ENCODE data around the gene RPS25.
"Not testable (repeated sequence)": the region's sequence is repeated elsewhere in the genome, so short reads cannot be mapped to it uniquely, and the experiment has no call there.

Gene RPS25

GRCh38 chr11:119018074-119018938, at the start of gene RPS25, which contains the start of gene TRAPPC4:
Gene RPS25, minus strand, starts transcription at chr11:119018343. Its CDS starts 59 bp downstream, at chr11:119018284.
Gene TRAPPC4, plus strand, starts transcription at chr11:119018766. Its CDS starts 30 bp downstream, at chr11:119018796.
- Histone ChIP-seq H3K27me3 (ENCODE audit: control insufficient read depth, insufficient read depth, low read length) (no peaks in the 10 kb centered on the region), H3K4me3 (ENCODE audit: low read length) (peak within 1 kb of the TSS; percentile 92), H3K36me3 (ENCODE audit: control insufficient read depth, insufficient read depth, low read length) (peaks cover 14% of the 10 kb centered on the region), H3K4me1 (ENCODE audit: control insufficient read depth, insufficient read depth, low read length) (peaks cover 35% of the 10 kb centered on the region), H3K9me3 (ENCODE audit: control insufficient read depth, low read length) (no peaks in the 10 kb centered on the region), H3K9ac (ENCODE audit: low read length) (peak within 1 kb of the TSS; percentile 97)

DNA sequence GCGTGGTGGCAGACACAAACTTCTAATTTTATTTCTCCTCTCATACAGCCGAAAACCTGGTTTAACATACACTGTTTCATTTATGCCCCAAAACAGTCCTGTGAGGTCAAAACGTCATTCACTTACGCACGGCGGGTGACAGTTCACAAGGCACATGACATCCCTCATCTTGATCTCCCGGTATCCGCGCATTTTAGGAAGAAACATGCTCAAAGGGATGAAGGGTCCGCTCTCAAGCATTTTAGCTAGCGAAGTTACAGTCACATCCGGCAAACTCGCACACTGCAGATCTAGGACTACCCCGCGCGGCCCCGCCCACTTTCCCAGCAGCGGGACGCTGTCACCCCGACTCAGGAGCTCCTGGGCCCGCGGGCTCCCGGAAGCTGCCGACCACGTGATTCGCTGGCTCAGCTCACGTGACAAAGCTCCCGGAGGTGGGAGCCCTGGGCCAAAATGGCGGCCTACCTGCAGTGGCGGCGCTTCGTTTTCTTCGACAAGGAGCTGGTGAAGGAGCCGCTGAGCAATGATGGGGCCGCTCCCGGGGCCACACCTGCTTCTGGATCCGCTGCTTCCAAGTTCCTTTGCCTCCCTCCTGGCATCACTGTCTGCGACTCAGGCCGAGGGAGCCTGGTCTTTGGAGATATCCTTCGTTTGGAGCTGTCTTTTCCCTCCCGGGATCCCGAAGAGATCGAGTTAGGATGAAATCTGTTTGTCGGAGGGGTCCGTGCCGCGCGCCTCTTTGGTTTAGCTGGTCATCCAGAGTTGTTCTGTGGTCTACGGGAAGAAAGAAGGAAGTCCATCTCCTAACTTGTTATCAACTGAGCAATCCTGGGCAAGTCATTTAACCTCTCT, 49.5 kb upstream of the RPS25 start, which contains the start of gene VPS11:
Gene VPS11 (plus strand): TSS at position 448 of the 852 bp plus-strand sequence. CDS start 6 bp downstream, at position 454.
- Histone ChIP-seq H3K27me3 (ENCODE audit: control insufficient read depth, insufficient read depth, low read length) (no peaks in the 10 kb centered on the region), H3K36me3 (ENCODE audit: control insufficient read depth, insufficient read depth, low read length) (no peaks in the 10 kb centered on the region), H3K4me3 (ENCODE audit: low read length) (peak within 1 kb of the TSS; percentile 98), H3K9me3 (ENCODE audit: control insufficient read depth, low read length) (no peaks in the 10 kb centered on the region), H3K4me1 (ENCODE audit: control insufficient read depth, insufficient read depth, low read length) (peaks cover 8% of the 10 kb centered on the region), H3K9ac (ENCODE audit: low read length) (peak within 1 kb of the TSS; percentile 95)

DNA sequence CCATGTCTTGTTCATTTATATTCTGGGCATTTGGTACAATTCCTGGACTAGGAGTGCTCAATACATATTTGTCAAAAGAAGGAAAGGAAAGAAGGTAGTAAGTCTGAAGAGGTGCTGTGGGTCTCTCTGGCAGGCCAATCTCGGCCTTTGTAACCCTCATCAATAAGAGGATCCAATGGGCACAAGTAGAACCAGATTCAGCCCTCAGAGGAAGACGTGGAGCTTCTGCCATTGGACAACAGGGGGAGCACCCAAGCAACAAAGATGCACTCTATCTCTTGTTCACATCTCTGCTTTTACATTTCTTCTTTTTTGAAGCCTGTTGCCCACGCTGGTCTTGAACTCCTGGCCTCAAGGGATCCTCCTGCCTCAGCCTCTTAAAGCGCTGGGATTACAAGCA, 47.2 kb upstream of the RPS25 start:
- H3K4me3 ChIP-seq (ENCODE audit: low read length): no peak overlapping the region
- peaks cover 10% of the 10 kb centered on the region for H3K4me1 ChIP-seq (ENCODE audit: control insufficient read depth, insufficient read depth, low read length)
- no peak overlapping the region for H3K9ac ChIP-seq (ENCODE audit: low read length)
- H3K27me3 ChIP-seq (ENCODE audit: control insufficient read depth, insufficient read depth, low read length): no peaks in the 10 kb centered on the region
- H3K36me3 ChIP-seq (ENCODE audit: control insufficient read depth, insufficient read depth, low read length): no peaks in the 10 kb centered on the region
- H3K9me3 ChIP-seq (ENCODE audit: control insufficient read depth, low read length): no peaks in the 10 kb centered on the region

- no peaks in the 10 kb centered on the region for H3K27me3 ChIP-seq (ENCODE audit: control insufficient read depth, insufficient read depth, low read length)
Observed at GRCh38 chr11:119062779-119063178, 44.6 kb upstream of the RPS25 start.

DNA sequence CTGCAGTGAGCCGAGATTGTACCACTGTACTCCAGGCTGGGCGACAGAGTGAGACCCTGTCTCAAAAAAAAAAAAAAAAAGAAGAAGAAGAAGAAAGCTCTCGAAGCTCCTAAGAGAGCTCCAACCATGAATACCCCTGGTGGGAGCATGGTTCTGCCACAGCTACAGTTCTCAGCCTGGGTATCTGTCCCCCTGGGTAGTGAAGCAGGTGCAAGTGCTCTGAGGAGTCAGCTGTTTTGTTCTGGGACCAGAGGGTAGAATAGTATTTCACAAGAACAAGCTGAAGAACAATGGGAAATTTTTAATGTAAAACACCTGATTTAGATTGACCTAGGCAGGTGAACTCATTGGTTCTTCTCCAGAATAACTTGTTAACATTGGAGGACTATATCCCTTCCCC, 43.1 kb upstream of the RPS25 start:
- Histone ChIP-seq H3K4me3 (ENCODE audit: low read length) (no peak overlapping the region), H3K9me3 (ENCODE audit: control insufficient read depth, low read length) (no peaks in the 10 kb centered on the region), H3K4me1 (ENCODE audit: control insufficient read depth, insufficient read depth, low read length) (peaks cover 8% of the 10 kb centered on the region), H3K27me3 (ENCODE audit: control insufficient read depth, insufficient read depth, low read length) (no peaks in the 10 kb centered on the region), H3K36me3 (ENCODE audit: control insufficient read depth, insufficient read depth, low read length) (no peaks in the 10 kb centered on the region), H3K9ac (ENCODE audit: low read length) (no peak overlapping the region)

More at GRCh38 chr11:119062779-119063178, 44.6 kb upstream of the RPS25 start:
- no peaks in the 10 kb centered on the region for H3K36me3 ChIP-seq (ENCODE audit: control insufficient read depth, insufficient read depth, low read length)
- H3K4me1 ChIP-seq (ENCODE audit: control insufficient read depth, insufficient read depth, low read length): peaks cover 10% of the 10 kb centered on the region
- no peak overlapping the region for H3K4me3 ChIP-seq (ENCODE audit: low read length)
- H3K9me3 ChIP-seq (ENCODE audit: control insufficient read depth, low read length): no peaks in the 10 kb centered on the region
- H3K9ac ChIP-seq (ENCODE audit: low read length): no peak overlapping the region

DNA sequence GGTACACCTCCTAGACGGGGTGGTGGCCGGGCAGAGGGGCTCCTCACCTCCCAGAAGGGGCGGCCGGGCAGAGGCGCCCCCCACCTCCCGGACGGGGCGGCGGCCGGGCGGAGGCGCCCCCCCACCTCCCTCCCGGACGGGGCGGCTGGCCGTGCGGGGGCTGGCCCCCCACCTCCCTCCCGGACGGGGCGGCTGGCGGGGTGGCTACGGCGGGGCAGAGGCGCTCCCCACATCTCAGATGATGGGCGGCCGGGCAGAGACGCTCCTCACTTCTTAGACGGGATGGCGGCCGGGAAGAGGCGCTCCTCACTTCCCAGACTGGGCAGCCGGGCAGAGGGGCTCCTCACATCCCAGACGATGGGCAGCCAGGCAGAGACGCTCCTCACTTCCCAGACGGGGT, 41.0 kb upstream of the RPS25 start:
- H3K27me3 ChIP-seq (ENCODE audit: control insufficient read depth, insufficient read depth, low read length); H3K9ac ChIP-seq (ENCODE audit: low read length); H3K36me3 ChIP-seq (ENCODE audit: control insufficient read depth, insufficient read depth, low read length); H3K9me3 ChIP-seq (ENCODE audit: control insufficient read depth, low read length); H3K4me3 ChIP-seq (ENCODE audit: low read length): not testable (repeated sequence)
- peaks cover 20% of the 10 kb centered on the region for H3K4me1 ChIP-seq (ENCODE audit: control insufficient read depth, insufficient read depth, low read length)

- no peaks in the 10 kb centered on the region for H3K9me3 ChIP-seq (ENCODE audit: control insufficient read depth, low read length)
- peak within 1 kb of the TSS; percentile 60 for H3K4me3 ChIP-seq (ENCODE audit: low read length)
- H3K36me3 ChIP-seq (ENCODE audit: control insufficient read depth, insufficient read depth, low read length): peaks cover 20% of the 10 kb centered on the region
- H3K4me1 ChIP-seq (ENCODE audit: control insufficient read depth, insufficient read depth, low read length): peaks cover 15% of the 10 kb centered on the region
- H3K27me3 ChIP-seq (ENCODE audit: control insufficient read depth, insufficient read depth, low read length): no peaks in the 10 kb centered on the region
- peak within 1 kb of the TSS; percentile 75 for H3K9ac ChIP-seq (ENCODE audit: low read length)
Observed at GRCh38 chr11:119057000-119057769, 39.0 kb upstream of the RPS25 start, which contains the start of gene HYOU1. Gene HYOU1, minus strand, starts transcription at chr11:119057205. Its CDS starts 1,045 bp downstream, at chr11:119056160.

DNA sequence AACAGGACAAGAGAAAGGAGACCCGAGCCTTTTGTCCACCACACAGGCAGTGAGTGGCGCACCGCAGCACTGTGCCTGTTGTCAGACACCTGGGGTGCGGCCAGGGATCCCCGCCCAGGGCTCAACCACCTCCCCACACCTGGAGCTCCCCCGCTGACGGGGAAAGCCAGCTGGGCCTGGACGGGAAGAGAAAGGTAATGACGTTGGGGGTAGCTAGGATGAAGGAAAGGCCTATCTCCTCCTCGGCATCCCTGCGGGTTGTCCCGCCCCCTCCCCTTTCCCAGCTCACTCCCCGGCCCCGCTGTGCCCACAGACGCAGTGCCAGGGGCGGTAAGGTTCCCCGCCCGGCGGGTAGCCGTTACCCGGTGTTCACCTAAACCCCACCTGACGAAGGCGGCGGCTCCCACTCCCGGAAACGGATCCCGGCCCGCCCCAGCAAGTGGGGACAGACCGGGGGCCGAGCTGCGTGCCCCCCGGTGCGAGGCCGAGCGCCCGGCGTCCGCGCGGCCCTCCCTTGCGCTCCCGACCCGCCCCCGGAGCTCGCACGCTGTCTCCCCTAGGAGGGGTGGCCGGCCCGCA, 38.4 kb upstream of the RPS25 start:
- H3K36me3 ChIP-seq (ENCODE audit: control insufficient read depth, insufficient read depth, low read length): peaks cover 24% of the 10 kb centered on the region
- H3K4me1 ChIP-seq (ENCODE audit: control insufficient read depth, insufficient read depth, low read length): peaks cover 15% of the 10 kb centered on the region
- H3K9ac ChIP-seq (ENCODE audit: low read length): peak overlapping the region; percentile 75
- no peaks in the 10 kb centered on the region for H3K27me3 ChIP-seq (ENCODE audit: control insufficient read depth, insufficient read depth, low read length)
- H3K9me3 ChIP-seq (ENCODE audit: control insufficient read depth, low read length): no peaks in the 10 kb centered on the region
- peak overlapping the region; percentile 60 for H3K4me3 ChIP-seq (ENCODE audit: low read length)

DNA sequence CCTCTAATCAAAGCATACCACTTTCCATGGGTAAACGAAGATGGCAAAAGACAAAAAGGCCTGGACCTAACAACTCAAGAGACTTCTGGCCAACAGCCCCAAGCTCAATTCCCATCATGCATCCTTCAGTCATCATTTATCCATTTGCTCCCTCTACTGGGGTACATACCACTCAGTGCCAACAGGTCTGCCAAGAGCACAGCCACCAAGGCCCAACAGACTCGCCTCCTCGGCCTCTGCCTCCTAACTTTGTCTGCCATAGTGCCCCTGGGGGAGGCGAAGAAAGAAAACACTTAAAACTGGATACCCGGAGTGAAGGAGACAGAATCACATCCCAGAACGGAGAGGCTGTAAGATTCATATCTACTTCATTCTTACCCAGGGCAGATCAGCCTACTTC, 37.8 kb upstream of the RPS25 start:
- H3K9ac ChIP-seq (ENCODE audit: low read length): peak overlapping the region; percentile 75

GRCh38 chr11:119054418-119054817, 36.3 kb upstream of the RPS25 start:
- Histone ChIP-seq H3K9ac (ENCODE audit: low read length) (no peak overlapping the region), H3K27me3 (ENCODE audit: control insufficient read depth, insufficient read depth, low read length) (no peaks in the 10 kb centered on the region), H3K9me3 (ENCODE audit: control insufficient read depth, low read length) (no peaks in the 10 kb centered on the region), H3K4me3 (ENCODE audit: low read length) (no peak overlapping the region), H3K36me3 (ENCODE audit: control insufficient read depth, insufficient read depth, low read length) (peaks cover 26% of the 10 kb centered on the region), H3K4me1 (ENCODE audit: control insufficient read depth, insufficient read depth, low read length) (peaks cover 15% of the 10 kb centered on the region)

More for the DNA sequence above, 37.8 kb upstream of the RPS25 start:
- no peaks in the 10 kb centered on the region for H3K9me3 ChIP-seq (ENCODE audit: control insufficient read depth, low read length)
- peaks cover 24% of the 10 kb centered on the region for H3K36me3 ChIP-seq (ENCODE audit: control insufficient read depth, insufficient read depth, low read length)
- no peaks in the 10 kb centered on the region for H3K27me3 ChIP-seq (ENCODE audit: control insufficient read depth, insufficient read depth, low read length)
- H3K4me1 ChIP-seq (ENCODE audit: control insufficient read depth, insufficient read depth, low read length): peaks cover 15% of the 10 kb centered on the region
- peak overlapping the region; percentile 60 for H3K4me3 ChIP-seq (ENCODE audit: low read length)

- Histone ChIP-seq H3K4me3 (ENCODE audit: low read length) (no peak overlapping the region), H3K4me1 (ENCODE audit: control insufficient read depth, insufficient read depth, low read length) (peaks cover 15% of the 10 kb centered on the region), H3K9me3 (ENCODE audit: control insufficient read depth, low read length) (no peaks in the 10 kb centered on the region), H3K9ac (ENCODE audit: low read length) (no peak overlapping the region), H3K36me3 (ENCODE audit: control insufficient read depth, insufficient read depth, low read length) (peaks cover 42% of the 10 kb centered on the region), H3K27me3 (ENCODE audit: control insufficient read depth, insufficient read depth, low read length) (no peaks in the 10 kb centered on the region)
Observed at GRCh38 chr11:119052163-119052814, 34.1 kb upstream of the RPS25 start.
